HPDE6-E6E7 (cell line): ENCODE measurements around the gene MT1X.
A peak's percentile ranks its signal among the peaks of the same experiment; 100 is the strongest.
"Not testable (repeated sequence)": the region's sequence is repeated elsewhere in the genome, so short reads cannot be mapped to it uniquely, and the experiment has no call there.

Experiments used
- DNase-seq: peaks from one replicate; pipeline ENCODE4 v3.0.0; 2011; ENCODE audit warnings: missing footprints; ENCODE audit errors: extremely low spot score

MT1X gene

DNA sequence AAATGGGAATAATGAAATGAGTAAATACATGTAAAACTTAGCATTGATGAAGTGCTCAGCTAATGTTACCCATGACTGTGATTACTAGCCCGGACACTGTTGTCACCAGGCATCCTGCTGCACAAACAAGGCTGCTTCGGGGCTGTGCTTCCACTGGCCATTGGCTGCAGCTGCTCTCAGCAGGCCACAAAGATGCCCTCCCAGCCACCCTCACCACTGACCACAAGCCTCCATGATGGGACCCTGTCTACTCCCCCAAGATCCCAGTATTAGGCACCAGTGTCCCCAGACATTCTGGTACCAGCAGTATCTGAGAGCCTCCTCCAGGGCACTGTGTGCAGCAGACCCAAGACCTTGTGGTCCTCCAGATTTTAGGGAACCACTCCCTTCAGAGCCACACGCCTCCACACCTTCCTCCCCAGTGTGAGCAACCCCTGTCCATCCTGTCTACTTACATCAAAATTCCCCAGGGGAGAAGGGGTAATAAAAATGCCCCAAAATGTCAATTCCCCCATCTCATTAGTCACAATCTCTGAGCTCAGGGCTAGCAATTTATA, 28.0 kb downstream of the MT1X start:
- no peak for DNase-seq

DNA sequence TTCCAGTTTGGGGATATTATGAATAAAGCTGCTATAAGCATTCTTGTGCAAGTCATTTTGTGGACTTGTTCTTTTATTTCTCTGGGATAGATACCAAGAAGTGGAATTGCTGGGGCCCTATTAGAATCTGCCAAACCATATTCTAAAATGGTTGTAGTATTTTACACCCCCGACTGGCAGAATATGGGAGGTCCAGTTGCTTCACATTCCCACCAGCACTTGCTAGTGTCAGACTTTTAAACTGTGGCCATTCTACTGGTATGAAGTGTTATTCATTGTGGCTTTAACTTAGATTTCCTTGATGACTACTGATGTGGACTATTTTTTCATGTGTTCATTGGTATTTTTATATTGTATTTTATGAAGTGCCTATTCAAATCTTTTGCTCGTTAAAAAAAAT, 29.6 kb downstream of the MT1X start:
- no peak for DNase-seq

DNA sequence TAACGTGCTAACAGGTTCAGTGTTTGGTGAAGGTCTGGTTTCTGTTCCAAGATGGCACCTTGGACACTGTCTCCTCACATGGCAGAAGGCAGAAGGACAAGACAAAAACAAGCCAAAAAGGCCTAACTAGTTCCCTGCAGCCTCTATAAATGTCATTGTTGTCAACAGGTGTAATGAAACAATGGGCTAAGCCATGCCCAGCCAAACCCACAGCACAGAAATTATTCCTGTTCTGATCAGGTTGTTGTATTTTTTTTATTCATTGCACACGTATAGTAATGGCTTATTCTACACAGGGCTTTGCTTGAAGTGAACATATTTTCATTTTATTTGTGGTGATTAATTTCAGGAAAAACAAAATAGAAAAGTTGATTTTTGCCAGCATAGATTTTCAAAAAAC, 31.5 kb downstream of the MT1X start:
- no peak for DNase-seq

- DNase-seq, result no peak
Observed at GRCh38 chr16:56715126-56715525, 32.9 kb downstream of the MT1X start.

GRCh38 chr16:56716761-56717160, 34.5 kb downstream of the MT1X start:
- DNase-seq, result no peak

DNA sequence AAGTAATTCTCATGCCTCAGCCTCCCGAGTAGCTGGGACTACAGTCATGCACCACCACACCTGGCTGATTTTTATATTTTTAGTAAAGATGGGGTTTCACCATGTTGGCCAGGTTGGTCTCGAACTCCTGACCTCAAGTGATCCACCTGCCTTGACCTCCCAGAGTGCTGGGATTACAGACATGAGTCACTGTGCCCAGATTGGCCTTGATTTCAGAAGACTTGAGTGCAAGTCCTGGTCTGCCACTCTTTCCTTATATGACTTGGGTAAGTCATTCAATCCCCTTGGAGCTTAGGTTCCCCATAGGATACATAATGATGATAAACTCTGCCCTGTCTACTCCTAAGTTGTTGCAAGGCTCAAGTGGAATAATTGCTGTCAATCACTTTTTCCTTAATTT, 35.3 kb downstream of the MT1X start:
- DNase-seq, result not testable (repeated sequence)

DNA sequence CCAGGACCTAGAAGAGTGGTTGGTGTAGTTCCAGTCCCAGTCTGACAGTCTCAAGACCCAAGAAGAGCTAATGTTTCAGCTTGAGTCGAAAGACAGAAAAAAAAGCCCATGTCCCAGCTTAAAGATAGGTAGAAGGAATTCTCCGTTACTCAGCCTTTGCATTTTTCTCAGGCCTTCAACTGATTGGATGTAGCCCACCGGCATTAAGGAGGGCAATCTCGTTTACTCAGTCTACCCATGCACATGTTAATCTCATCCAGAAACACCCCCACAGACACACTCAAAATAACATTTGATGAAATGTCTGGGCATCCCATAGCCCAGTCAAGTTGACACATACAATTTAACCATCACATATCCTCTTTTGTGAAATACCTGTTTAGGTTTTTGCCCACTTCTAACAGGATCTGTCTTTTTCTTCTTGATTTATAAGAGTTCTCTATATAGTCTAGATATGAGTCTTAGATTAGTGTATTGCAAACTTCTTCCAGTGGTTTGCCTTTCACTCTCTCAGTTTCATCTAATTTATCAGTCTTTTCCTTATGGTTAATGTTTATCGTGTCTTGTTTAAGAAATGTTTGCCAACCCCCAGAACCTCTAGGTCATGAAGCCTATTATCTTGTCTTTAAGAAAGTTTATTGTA, 40.1 kb downstream of the MT1X start:
- no peak for DNase-seq

DNA sequence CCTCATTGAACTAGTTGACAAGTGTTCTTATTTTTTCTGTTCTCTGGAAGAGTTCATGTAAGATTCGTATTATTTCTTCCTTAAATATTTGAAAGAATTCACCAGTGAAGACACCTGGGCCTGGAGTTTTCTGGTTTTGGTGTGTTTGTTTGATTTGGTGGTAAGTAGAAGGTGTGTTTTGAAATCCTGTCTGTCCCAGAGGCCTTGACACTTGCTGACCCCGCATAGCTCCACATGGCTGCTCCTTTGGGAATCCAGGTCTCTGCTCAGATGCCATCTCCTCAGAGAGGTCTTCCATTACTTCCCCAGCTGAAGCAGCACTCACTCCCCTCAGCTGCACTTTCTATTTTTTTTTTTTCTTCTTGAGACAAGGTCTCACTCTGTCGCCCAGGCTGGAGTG, 41.9 kb downstream of the MT1X start:
- DNase-seq, result no peak

GRCh38 chr16:56726283-56726682, 44.0 kb downstream of the MT1X start:
- DNase-seq, result no peak

DNA sequence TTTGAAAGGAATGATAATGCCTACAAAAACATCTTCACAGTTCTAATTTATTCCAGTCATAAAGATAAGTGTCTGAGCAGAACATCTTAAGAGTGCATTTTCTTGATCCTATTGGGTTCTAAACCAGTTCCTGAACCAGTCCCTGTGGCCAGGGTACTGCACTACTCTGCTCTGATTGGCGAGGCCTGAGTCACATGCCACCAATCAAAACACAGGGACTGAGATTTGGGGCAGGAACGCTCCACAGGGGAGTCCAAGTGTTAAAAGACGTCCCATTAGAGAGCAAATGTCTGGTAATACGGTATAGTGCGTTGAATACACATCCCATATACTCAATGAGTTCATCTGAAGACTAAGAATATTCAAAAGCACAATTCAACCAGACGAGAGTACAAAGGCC, 44.7 kb downstream of the MT1X start:
- no peak for DNase-seq

DNA sequence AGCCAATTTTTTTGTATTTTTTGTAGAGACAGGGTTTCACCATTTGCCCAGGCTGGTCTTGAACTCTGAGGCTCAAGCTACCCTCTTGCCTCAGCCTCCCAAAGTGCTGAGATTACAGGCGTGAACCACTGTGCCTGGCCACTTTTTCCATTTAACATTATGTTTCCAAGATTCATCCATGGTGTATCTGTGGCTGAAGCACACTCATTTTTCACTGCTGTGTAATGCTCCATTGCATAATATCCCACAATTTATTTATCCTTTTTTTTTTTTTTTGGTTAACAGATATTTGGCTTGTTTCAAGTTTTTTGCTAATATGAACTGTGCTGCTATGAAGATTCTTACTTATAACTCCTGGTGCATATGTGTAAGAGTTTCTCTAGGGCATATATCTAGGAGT, 45.8 kb downstream of the MT1X start:
- DNase-seq, result no peak

DNA sequence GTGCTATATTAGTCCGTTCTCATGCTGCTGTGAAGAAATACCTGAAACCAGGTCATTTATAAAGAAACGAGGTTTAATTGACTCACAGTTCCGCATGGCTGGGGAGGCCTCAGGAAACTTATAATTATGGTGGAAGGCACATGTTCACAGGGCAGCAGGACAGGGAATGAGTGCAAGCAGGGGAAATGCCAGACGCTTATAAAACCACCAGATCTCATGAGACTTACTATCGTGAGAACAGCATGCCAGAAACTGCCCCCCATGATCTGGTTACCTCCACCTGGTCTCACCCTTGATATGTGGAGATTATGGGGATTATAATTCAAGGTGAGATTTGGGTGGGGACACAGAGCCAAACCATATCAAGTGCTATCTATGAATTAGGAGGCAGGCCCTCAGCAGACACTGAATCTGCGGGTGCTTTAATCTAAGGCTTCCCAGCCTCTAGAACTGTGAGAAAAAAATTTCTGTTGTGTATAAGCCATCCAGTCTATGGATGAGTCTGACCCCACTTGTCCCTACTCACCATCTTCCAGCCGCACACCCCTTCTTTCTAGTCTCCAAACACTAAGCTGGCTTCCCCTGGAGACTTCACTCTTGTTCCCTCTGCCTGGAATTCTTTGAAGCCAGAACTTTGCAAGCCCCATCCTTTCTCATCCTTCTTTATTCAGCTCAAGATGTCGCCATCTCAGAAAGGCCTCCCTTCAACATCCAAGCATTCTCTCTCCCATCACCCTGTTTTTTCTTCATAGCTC, 46.9 kb downstream of the MT1X start:
- DNase-seq, result no peak

DNA sequence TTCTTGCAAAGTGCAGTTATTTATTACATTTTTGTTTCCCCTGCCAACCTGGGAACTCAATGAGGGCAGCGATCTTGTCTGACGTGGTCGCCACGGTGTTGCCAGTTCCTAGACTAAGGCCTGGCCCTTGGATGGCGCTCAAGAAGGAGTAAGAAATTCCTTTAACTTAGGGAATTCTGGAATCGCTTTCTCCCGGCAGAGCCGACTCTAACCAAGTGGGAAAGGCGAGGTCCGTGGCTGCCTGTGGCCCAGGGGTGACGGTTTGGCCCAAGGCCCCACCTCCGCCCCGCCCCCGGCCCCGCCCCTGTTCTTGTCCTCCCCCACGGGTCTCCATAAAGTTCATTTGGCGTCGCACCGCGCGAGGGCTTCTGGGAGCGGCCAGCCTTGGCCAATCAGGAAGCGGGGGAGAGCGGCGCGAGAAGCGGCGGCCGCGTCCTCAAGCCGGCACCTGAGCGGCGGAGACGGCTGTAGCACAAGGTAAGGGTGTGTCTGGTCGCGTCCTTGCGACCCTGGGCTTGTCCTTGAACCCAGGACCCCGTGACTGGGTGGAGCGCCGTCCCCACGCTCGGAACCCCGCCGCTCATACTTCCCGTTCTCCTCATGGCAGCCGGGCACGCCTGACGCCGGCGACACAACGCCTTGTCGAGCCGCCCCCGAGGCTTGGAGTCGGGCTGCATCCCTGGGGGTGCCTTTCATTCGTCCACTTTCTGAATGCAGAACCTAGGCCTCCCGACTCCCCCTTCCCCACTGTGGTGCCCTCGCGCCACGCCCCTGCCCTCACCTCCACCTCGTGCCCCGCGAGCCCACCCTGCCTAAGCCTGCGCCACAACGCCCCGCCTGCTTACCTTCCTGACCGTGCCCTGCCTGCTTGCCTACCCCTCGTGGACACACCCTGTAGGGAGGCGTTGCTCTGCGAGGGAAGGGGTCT, 47.7 kb downstream of the MT1X start, which contains the start of gene NUP93:
Gene NUP93 (plus strand): TSS at position 395 of the 928 bp plus-strand sequence. CDS start 18,119 bp downstream, outside the sequence.
- peak; percentile 94 for DNase-seq

DNA sequence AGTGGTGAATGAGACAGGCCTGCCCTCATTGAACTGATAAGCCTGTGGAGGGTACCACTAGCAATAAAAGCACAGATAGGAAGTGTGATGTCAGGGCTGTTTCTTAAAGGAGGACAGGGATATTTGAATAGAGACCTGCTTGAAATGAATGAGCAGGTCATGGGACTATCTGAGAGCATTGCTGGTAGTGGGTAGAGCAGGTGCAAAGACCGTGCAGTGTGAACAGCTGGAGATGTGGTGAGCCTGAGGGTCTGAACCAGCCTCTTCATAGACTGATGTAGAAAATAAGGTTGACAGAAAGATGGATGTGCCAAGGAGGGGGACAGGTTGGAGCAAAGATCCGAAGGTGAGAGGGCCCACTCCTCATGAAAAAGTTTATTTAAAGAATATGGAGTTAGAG, 50.1 kb downstream of the MT1X start:
- no peak for DNase-seq

- no peak for DNase-seq
Observed at GRCh38 chr16:56732832-56733231, 50.6 kb downstream of the MT1X start.
